ENCODE measurements around the gene TRPC4. TPM values are rescaled to one million over a fixed set of nuclear protein-coding genes. Genes with fewer than 3 reads are reported as not detected.

Gene TRPC4
- total RNA-seq, 4 donors from 2014 or later: 0.33 to 4.2 (median 0.46) TPM; not detected in 1

DNA sequence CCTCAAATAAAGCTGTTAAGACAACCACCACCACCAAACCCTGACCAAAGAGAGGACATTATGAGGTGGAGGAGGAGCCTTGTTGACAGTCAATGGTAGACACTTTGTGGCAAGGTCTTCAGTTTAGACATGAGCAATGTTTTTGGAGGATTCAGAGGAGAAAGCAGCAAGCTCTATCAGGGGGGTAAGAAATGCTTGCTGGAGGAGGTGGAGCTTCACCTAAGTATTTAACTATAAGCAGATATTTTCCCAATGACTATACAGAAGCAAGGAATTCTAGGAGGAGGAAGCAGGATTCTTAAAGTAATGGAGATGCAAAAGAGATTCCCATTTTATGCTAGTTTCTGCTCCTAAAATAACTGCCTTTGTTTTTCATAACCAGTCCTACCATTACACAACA, 74.2 kb downstream of the TRPC4 start:
- Histone ChIP-seq H3K4me1 (no peaks in the 10 kb centered on the region), H3K4me3 (no peak overlapping the region)

DNA sequence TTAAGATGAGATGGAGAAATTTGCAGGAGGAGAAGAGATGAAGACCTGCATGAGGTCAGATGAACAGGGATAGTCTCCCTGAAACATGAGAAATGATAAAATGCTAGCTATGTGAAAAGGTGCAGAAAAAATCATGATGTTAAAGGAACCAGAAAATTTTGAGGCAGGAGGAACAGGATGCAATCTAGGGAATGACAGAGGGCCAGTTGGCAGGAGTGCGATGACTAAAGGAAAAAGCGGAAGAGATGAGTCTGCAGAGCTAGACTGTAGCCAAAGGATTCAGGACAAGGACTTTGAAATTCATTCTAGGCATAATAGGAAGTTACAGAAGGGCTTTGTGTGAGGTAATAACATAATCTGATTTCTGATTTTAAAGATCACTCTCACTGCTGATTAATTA, 77.9 kb downstream of the TRPC4 start:
- Histone ChIP-seq H3K4me3 (no peak overlapping the region), H3K36me3 (no peaks in the 10 kb centered on the region), H3K27ac (replicated peaks in 1 of 4) (no peak overlapping the region), H3K4me1 (no peaks in the 10 kb centered on the region), H3K27me3 (no peaks in the 10 kb centered on the region), H3K9me3 (no peaks in the 10 kb centered on the region)
- intact Hi-C loops (cut with DNase I): no loop called here
- no peak for TF ChIP-seq EP300 (IDR thresholded peaks at IDR 0.05)
- TF ChIP-seq CTCF (IDR thresholded peaks at IDR 0.05): no peak
- no peak for TF ChIP-seq POLR2A (IDR thresholded peaks at IDR 0.05; ENCODE audit: low read depth)
- TF ChIP-seq POLR2AphosphoS5 (IDR thresholded peaks at IDR 0.05): no peak
- WGBS: 71% methylated on average over 2 of the region's 2 CpGs
- DNase-seq (ENCODE audit: extremely low spot score): no peak

More for the DNA sequence above, 74.2 kb downstream of the TRPC4 start:
- intact Hi-C loops (cut with DNase I): no loop called here
- Histone ChIP-seq H3K27me3 (no peaks in the 10 kb centered on the region), H3K36me3 (no peaks in the 10 kb centered on the region), H3K9me3 (no peaks in the 10 kb centered on the region), H3K27ac (replicated peaks in 1 of 4) (no peak overlapping the region)
- no peak for DNase-seq (ENCODE audit: extremely low spot score)
- TF ChIP-seq EP300 (IDR thresholded peaks at IDR 0.05) (no peak), CTCF (IDR thresholded peaks at IDR 0.05) (no peak), POLR2AphosphoS5 (IDR thresholded peaks at IDR 0.05) (no peak), POLR2A (IDR thresholded peaks at IDR 0.05; ENCODE audit: low read depth) (no peak)

- Histone ChIP-seq H3K27ac (replicated peaks in 1 of 4) (no peak overlapping the region), H3K27me3 (no peaks in the 10 kb centered on the region), H3K9me3 (no peaks in the 10 kb centered on the region), H3K4me3 (no peak overlapping the region), H3K36me3 (no peaks in the 10 kb centered on the region), H3K4me1 (no peaks in the 10 kb centered on the region)
- intact Hi-C loops (cut with DNase I): no loop called here
- no peak for DNase-seq (ENCODE audit: extremely low spot score)
- 43% methylated on average over 1 of the region's 1 CpG for WGBS
- TF ChIP-seq EP300 (IDR thresholded peaks at IDR 0.05): no peak
- TF ChIP-seq POLR2AphosphoS5 (IDR thresholded peaks at IDR 0.05): no peak
- TF ChIP-seq CTCF (IDR thresholded peaks at IDR 0.05): no peak
- TF ChIP-seq POLR2A (IDR thresholded peaks at IDR 0.05; ENCODE audit: low read depth): no peak
Measured at GRCh38 chr13:37788346-37788745, 81.2 kb downstream of the TRPC4 start.

- Histone ChIP-seq H3K36me3 (no peaks in the 10 kb centered on the region), H3K27ac (replicated peaks in 1 of 4) (no peak overlapping the region), H3K4me3 (no peak overlapping the region), H3K27me3 (no peaks in the 10 kb centered on the region), H3K9me3 (no peaks in the 10 kb centered on the region), H3K4me1 (no peaks in the 10 kb centered on the region)
- no peak for TF ChIP-seq POLR2A (IDR thresholded peaks at IDR 0.05; ENCODE audit: low read depth)
- no peak for TF ChIP-seq EP300 (IDR thresholded peaks at IDR 0.05)
- TF ChIP-seq CTCF (IDR thresholded peaks at IDR 0.05): no peak
- TF ChIP-seq POLR2AphosphoS5 (IDR thresholded peaks at IDR 0.05): no peak
- intact Hi-C loops (cut with DNase I): no loop called here
- DNase-seq (ENCODE audit: extremely low spot score): no peak
Measured at GRCh38 chr13:37777676-37778075, 91.9 kb downstream of the TRPC4 start.

DNA sequence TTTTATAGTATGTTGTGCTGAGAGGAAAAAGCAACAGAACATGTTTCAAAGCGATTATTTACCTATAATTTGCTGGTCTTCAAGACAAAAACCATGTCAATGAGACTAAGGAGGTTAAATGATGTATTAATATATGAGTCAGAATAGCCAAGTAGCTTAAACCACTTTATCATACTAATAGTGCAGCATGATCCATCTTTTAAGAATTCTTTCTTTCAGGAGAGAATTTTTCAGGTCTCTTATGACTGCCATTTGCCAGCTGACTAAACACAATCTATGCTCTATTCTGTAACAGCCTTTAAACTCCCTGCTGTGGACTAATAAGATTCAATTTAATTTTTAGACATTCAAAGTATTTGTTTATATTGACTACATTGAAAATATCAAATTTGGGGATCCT, 93.7 kb downstream of the TRPC4 start:
- Histone ChIP-seq H3K27ac (replicated peaks in 1 of 4) (no peak overlapping the region), H3K4me3 (no peak overlapping the region), H3K27me3 (no peaks in the 10 kb centered on the region), H3K9me3 (no peaks in the 10 kb centered on the region), H3K36me3 (no peaks in the 10 kb centered on the region), H3K4me1 (no peaks in the 10 kb centered on the region)
- no peak for TF ChIP-seq POLR2AphosphoS5 (IDR thresholded peaks at IDR 0.05)
- TF ChIP-seq CTCF (IDR thresholded peaks at IDR 0.05): no peak
- TF ChIP-seq POLR2A (IDR thresholded peaks at IDR 0.05; ENCODE audit: low read depth): no peak
- TF ChIP-seq EP300 (IDR thresholded peaks at IDR 0.05): no peak
- intact Hi-C loops (cut with DNase I): no loop called here
- 88% methylated on average over 1 of the region's 1 CpG for WGBS
- DNase-seq (ENCODE audit: extremely low spot score): no peak

All from esophagus muscularis mucosa (tissue), 4 donors.